NCI-H2171 treated with DMSO at 0.1 percent for 48 hours (cell line): ENCODE measurements around the gene ZFAND2A.

Source experiments
- DNase-seq: peaks from one replicate; lab custom pipeline; 2025; lab: John Stamatoyannopoulos, UW

The ZFAND2A gene

DNA sequence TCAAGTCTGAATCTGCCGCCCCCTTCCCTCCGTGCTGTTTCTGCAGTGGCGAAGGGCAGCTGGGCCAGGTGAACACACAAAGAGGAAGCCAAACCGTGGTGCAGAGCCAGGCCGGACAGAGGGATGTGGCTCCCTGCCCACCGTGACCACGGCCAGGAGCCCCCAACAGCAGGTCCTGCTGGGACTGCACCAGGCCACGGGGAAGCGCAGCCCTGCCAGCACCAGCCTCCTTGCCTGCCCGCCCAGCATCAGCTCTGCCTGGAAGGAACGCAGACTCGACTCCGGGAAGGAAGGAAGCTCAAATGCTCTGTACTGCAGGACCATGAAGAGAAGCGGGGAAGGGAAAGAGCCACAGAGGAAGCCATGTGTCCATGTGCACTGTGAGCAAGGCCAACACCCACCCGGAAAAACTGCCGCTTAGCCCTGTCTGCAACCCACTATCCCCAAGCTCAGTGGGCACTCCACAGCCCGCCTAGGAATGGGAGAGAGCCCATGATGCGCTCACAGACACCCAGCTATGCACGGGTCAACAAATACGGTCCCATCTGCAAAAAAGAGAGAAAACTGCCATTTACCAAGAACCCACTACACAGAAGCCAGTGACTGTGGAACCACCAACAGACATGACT lies 53.1 kb downstream of the ZFAND2A start:
- no peak for DNase-seq

DNA sequence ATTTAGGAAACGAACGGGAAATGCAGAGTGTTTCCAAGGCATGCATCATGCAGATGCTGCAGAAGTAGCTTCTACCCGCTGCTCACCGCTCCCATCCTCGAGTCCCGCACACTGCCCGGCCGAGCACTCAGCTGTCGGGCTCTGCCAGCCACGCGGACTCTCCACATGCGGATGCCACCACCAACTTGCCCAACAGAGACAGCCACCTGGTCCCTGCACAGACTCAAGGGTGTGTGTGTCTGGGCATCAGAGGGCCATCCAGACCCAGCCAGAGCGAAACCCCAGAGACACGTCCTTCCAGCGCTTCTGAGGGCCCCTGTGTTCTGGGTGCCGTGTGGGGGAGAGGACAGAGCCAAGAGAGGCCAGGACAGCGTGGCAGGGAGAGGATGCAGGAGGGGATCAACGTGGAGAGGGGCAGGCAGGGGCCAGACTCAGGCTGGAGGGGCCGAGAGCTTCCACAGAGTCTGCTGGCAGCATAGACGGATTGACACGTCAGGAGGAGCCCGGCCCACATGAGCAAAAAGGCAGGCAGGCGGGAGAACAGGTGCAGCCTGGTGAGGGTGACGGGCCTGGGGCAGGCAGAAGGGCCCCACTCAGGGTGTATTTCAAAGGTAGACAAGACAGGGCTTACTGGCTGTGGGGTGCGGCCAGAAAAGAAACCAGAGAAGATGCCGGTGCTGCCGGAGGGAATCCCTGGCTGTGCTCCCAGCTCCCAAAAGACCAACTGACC lies 53.8 kb downstream of the ZFAND2A start:
- DNase-seq: no peak

DNA sequence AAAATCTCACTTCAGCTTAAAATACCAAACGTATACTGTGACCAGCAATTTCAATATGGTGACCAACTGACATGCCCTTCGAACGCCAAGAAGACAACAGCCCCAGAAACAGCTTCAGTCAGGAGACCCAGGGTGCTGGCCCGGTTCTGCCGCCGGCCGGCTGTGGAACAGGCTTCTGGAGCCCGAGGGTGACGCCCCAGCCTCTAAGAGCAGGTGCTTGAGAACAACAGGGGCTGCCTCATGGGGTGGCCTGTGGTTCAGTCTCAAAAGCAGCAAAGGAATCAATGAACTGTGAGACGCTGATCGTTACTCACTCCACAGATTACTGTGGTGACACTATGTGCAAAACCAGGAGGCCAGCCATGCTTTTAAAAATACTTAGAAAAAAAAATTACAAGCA lies 54.8 kb downstream of the ZFAND2A start:
- DNase-seq: no peak

DNA sequence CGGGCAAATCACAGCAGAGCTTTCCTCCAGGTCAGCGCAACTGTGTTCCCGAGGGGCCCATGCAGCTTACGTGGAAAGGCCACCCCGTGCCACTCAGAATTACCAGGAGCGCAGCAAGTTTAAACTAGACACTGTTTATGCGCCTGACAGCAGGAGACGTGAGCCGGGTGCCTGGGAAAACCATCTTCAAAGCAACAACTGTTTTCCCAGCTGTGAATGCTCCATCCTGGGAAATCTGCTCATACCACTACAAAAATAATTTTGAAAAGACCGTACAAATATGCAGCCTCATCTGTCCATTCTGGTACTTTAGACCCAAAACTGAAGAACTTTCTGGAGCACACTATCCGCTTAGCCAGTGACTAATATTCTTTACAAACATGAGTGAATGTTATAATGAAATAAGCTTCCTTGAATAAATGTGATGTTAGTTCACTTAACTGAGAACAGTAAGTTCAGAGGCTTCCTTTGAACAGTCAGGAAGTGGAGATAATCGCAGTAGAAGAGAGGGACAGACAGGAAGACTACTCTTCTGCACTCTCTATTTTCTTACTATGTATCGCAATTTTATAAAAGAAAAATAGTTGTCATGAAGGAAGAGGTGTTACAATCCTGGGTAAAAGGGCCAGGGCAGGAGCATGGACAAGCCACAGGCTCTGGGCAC lies 55.3 kb downstream of the ZFAND2A start:
- no peak for DNase-seq

DNA sequence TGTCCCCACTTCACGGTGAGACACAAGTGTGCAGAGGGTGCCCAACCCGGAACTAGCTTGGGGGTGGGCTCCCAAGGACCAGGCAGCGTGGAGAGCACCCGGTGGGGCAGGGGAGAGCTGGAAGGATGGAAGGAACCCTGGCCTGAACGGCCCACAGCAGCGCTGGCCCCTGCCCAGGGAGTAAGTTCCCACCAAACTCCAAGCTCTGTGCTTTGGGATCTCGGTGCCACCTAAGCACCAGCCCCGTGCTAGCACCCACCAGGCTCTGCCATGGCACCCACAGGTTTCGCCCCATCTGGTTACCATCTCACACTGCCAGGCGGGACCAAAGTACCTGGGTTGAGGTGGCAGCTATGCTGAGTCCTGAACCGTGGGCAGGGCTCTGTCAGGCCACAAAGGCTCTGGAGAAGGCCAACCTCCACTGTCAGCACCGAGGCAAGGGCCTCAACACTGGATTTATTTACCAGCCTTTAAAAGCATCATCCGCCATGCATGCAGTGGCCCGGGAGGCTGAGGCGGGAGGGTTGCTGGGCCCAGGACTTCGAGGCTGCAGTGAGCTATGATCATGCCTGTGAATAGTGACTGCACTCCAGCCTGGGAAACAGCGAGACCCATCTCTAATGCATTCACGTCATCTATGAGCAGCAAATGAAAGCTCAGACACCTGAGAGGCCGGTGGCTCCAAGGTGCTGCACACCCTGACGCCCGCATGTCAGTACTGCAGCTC lies 56.0 kb downstream of the ZFAND2A start:
- DNase-seq: no peak

DNA sequence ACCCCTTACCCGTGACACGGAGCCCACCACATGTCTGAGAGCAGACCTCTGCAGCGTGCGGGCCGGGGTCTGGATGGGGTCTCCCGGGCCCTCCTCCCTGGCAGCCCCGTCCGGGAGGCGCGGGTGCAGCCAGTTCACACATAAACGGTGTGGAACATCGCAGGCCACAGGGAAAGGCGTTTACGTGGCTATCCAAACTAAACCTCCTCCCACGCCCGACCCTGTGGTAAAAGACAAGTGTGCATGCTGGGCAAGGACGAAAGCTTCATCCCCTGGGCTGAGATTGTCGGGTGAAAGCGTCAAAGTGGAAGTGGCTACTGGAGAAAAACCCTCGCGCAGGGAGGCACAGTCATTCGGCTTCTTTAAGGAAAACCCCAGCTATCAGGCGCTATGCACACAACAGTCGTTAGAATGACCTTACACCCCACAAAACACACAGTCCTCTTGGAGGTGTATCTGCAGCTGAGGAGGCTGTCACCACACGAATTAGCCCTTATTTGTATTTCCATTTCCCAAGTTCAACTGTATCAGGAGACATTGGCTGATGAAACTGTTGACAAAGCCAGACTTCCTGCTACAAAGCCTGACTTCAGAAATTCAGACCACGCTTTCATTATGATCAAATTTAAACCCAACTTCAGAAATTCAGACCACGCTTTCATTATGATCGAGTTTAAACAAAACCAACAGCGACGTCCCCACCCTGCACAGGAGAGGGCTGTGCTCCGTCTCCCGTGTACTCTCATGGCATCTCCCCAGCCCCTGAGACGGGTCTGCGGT lies 56.8 kb downstream of the ZFAND2A start:
- DNase-seq: no peak
